HCT116 (cell line): ENCODE data around the gene ARIH2. TPM values are rescaled to one million over a fixed set of nuclear protein-coding genes. Genes with fewer than 3 reads are reported as not detected.

Experiments used
- ATAC-seq: fragments of 200-7000 bp; cut with Tn5 transposase; 2 replicates; pipeline ENCODE4 v1.9.1; 2020; ENCODE audit warnings: mild to moderate bottlenecking, moderate library complexity
- BruUV-seq: library from RNA; stranded (reverse); fragments of 400-500 nt; replicated peaks from 2 replicates; lab custom pipeline; 2021; lab: Mats Ljungman, UMichigan
- CTCF ChIA-PET: fragments of 300-600 bp; sonication (Branson Sonifier 250); formaldehyde crosslinking; loops from one replicate; lab custom pipeline; 2021; ENCODE audit warnings: antibody characterized with exemption; lab: Charles Lee
- POLR2A ChIA-PET: fragments of 300-600, 350-600 bp; sonication (Branson Sonifier 250); formaldehyde crosslinking; loops from one replicate; lab custom pipeline; 2021; ENCODE audit warnings: antibody characterized with exemption; lab: Charles Lee
- RAD21 ChIA-PET, 2 experiments: fragments of 300-600 bp; sonication (Branson Sonifier 250); formaldehyde crosslinking; loops; one replicate each; lab custom pipeline; 2023; ENCODE audit warnings: low total read pairs in 2 of 2; ENCODE audit not compliant: uncharacterized antibody in 2 of 2, unreplicated experiment in 2 of 2, low non-redundant PET in 1 of 2; lab: Charles Lee
- DNase-seq: peaks from one replicate; pipeline ENCODE4 v3.0.0-alpha.2; 2010; ENCODE audit warnings: low read depth, low spot score
- H2AFZ ChIP-seq: fragments of 200-600 bp; shearing (Covaris generic), sonication (generic); 2 replicates; pipeline ENCODE4 v1.6.1; 2017; ENCODE audit warnings: low read depth, mixed run types, mixed read lengths, antibody characterized with exemption, low read length; ENCODE audit not compliant: poor library complexity, severe bottlenecking
- H3K27ac ChIP-seq: 2 replicates; pipeline ENCODE4 v1.5.1; 2012; ENCODE audit warnings: low read depth, low read length
- H3K27me3 ChIP-seq: fragments of 200-600 bp; sonication (generic); 2 replicates; pipeline ENCODE4 v1.6.1; 2016; ENCODE audit warnings: mixed run types, low read length, mixed read lengths; ENCODE audit not compliant: insufficient read depth
- H3K36me3 ChIP-seq, 2 experiments: fragments of 200-500 bp in 1 of 2; fragments of 200-600 bp in 1 of 2; sonication (Bioruptor generic) in 1 of 2; sonication (generic) in 1 of 2; 2 replicates each; pipeline versions ENCODE4 v1.5.1 to v1.6.1; 2014 to 2016; ENCODE audit warnings: low read length in 2 of 2, inconsistent platforms in 1 of 2, mixed read lengths in 1 of 2, mixed run types in 1 of 2; ENCODE audit not compliant: insufficient read depth in 2 of 2, control insufficient read depth in 1 of 2
- H3K4me1 ChIP-seq, 2 experiments: fragments of 200-600 bp in 1 of 2; sonication (generic) in 1 of 2; 2 replicates each; pipeline versions ENCODE4 v1.5.1 to v1.6.1; 2012 to 2017; ENCODE audit warnings: low read length in 2 of 2, inconsistent platforms in 1 of 2, mild to moderate bottlenecking in 1 of 2, mixed read lengths in 1 of 2, mixed run types in 1 of 2, moderate library complexity in 1 of 2; ENCODE audit not compliant: insufficient read depth in 2 of 2, control insufficient read depth in 1 of 2
- H3K4me2 ChIP-seq: fragments of 200-600 bp; sonication (generic); 2 replicates; pipeline ENCODE4 v1.6.1; 2017; ENCODE audit warnings: mixed run types, low read length, mixed read lengths
- H3K4me3 ChIP-seq, 2 experiments: fragments of 200-600 bp in 1 of 2; sonication (generic) in 1 of 2; replicated peaks in 1 of 2; 2 replicates each; pipeline ENCODE4 v1.5.1; 2011 to 2016; ENCODE audit warnings: low read length in 2 of 2, control low read depth in 1 of 2, low read depth in 1 of 2, mild to moderate bottlenecking in 1 of 2, mixed read lengths in 1 of 2, mixed run types in 1 of 2
- H3K79me2 ChIP-seq: fragments of 200-600 bp; sonication (generic); 2 replicates; pipeline ENCODE4 v1.6.1; 2017; ENCODE audit warnings: mild to moderate bottlenecking, mixed run types, low read length, moderate library complexity, mixed read lengths; ENCODE audit not compliant: insufficient read depth
- H3K9ac ChIP-seq: fragments of 200-600 bp; sonication (generic); 2 replicates; pipeline ENCODE4 v1.6.1; 2016; ENCODE audit warnings: low read length, mixed read lengths
- H3K9me2 ChIP-seq: fragments of 200-600 bp; sonication (generic), shearing (Covaris generic); 2 replicates; pipeline ENCODE4 v1.6.1; 2017; ENCODE audit warnings: mixed run types, mild to moderate bottlenecking, moderate library complexity; ENCODE audit not compliant: insufficient read depth
- H3K9me3 ChIP-seq, 2 experiments: fragments of 200-500 bp in 1 of 2; fragments of 200-600 bp in 1 of 2; sonication (Bioruptor generic) in 1 of 2; sonication (generic) in 1 of 2; 2 replicates each; pipeline ENCODE4 v1.6.1; 2014 to 2017; ENCODE audit warnings: low read length in 2 of 2, mixed read lengths in 2 of 2, inconsistent platforms in 1 of 2, low read depth in 1 of 2, mild to moderate bottlenecking in 1 of 2, mixed run types in 1 of 2, moderate library complexity in 1 of 2; ENCODE audit not compliant: control insufficient read depth in 1 of 2, insufficient read depth in 1 of 2
- H4K20me1 ChIP-seq: fragments of 200-600 bp; sonication (generic), shearing (Covaris generic); 2 replicates; pipeline ENCODE4 v1.6.1; 2017; ENCODE audit warnings: mixed run types, mild to moderate bottlenecking, moderate library complexity; ENCODE audit not compliant: insufficient read depth
- ELF1 ChIP-seq: IDR thresholded peaks from 2 replicates; pipeline ENCODE4 v1.6.1; 2012; ENCODE audit warnings: low read depth, borderline replicate concordance
- MAX ChIP-seq: IDR thresholded peaks from 2 replicates; pipeline ENCODE4 v1.6.1; 2012
- POLR2AphosphoS5 ChIP-seq: IDR thresholded peaks from 2 replicates; pipeline ENCODE4 v1.6.1; 2011; ENCODE audit warnings: mild to moderate bottlenecking, low read depth, low read length, moderate library complexity
- REST ChIP-seq: IDR thresholded peaks from 2 replicates; pipeline ENCODE4 v1.6.1; 2012; ENCODE audit warnings: low read depth
- YY1 ChIP-seq: IDR thresholded peaks from 2 replicates; pipeline ENCODE4 v1.6.1; 2011; ENCODE audit warnings: low read length, low read depth, moderate library complexity, mild to moderate bottlenecking; ENCODE audit not compliant: insufficient replicate concordance; ENCODE audit errors: extremely low read depth
- ZFX ChIP-seq: fragments of 450-650 bp; IDR thresholded peaks from 2 replicates; pipeline ENCODE4 v1.6.1; 2017
- intact Hi-C: fragments of 100-400 bp; cut with micrococcal nuclease; formaldehyde crosslinking; loops from 2 replicates; pipeline ENCODE4 v1.10.0; 2022
- total RNA-seq: library from RNA; stranded (reverse); gene quantifications from one replicate; pipeline ENCODE4 v1.2.1, GENCODE V29; 2021; ENCODE audit not compliant: unreplicated experiment

ARIH2 gene
- total RNA-seq, 1 experiment from 2014 or later = 105 TPM

GRCh38 chr3:48990636-48991469 is 72.2 kb downstream of the ARIH2 start:
- no peak overlapping the region for H2AFZ ChIP-seq

More at GRCh38 chr3:48990636-48991469, 72.2 kb downstream of the ARIH2 start:
- no peaks in the 10 kb centered on the region for H3K27me3 ChIP-seq
- no peaks in the 10 kb centered on the region for H3K9me2 ChIP-seq
- H3K36me3 ChIP-seq = peaks cover 1 to 6% of the 10 kb centered on the region in 2 experiments; a peak in 1 of 4 replicates
- H3K27ac ChIP-seq = peak overlapping the region; percentile 98
- no peaks in the 10 kb centered on the region for H4K20me1 ChIP-seq
- CTCF ChIA-PET = no interaction called here
- peaks cover 23 to 27% of the 10 kb centered on the region in 2 experiments for H3K4me1 ChIP-seq
- H3K4me2 ChIP-seq = peak overlapping the region; percentile 85
- BruUV-seq = no TSS peak
- no peaks in the 10 kb centered on the region for H3K9me3 ChIP-seq
- peak; percentile 27 for ATAC-seq
- DNase-seq = no peak
- peak overlapping the region; percentile 83 for H3K9ac ChIP-seq
- RAD21 ChIA-PET = no interaction called here
- H3K4me3 ChIP-seq = peak overlapping the region; percentile 76 to 80
- peaks cover 50% of the 10 kb centered on the region for H3K79me2 ChIP-seq
- intact Hi-C loops = no loop called here
- peak; percentile 80 for TF ChIP-seq MAX
- TF ChIP-seq YY1 = peak; percentile 80
- peak; percentile 6; the same call in 1 of the 2 replicates for TF ChIP-seq ZFX
- TF ChIP-seq ELF1 = no peak
- 0 out of 2 replicates have a peak, but pooled peaks have one; percentile 19 for TF ChIP-seq POLR2AphosphoS5
- no peak for TF ChIP-seq REST
- POLR2A ChIA-PET = interaction anchor here (1.3 to 3.4 kb wide), 2 partner anchors 16 to 39 kb away, joined by 3 to 26 read pairs; partner anchors contain the start of gene WDR6
